ENCODE measurements around the gene TRAF1. TPM values are rescaled to one million over a fixed set of nuclear protein-coding genes. Genes with fewer than 3 reads are reported as not detected.

The TRAF1 gene
- polyA plus RNA-seq, 3 donors, result 4.5 to 8.1 (median 5.6) TPM

GRCh38 chr9:120914953-120915352 lies 11.6 kb downstream of the TRAF1 start:
- no peak for DNase-seq (ENCODE audit: extremely low read depth in 1 of 11, low read depth in 9 of 11, low spot score in 4 of 11)

GRCh38 chr9:120914396-120914795 lies 12.2 kb downstream of the TRAF1 start:
- no peak for DNase-seq (ENCODE audit: extremely low read depth in 1 of 11, low read depth in 9 of 11, low spot score in 4 of 11)

- DNase-seq (ENCODE audit: extremely low read depth in 1 of 11, low read depth in 9 of 11, low spot score in 4 of 11), result no peak
Measured at GRCh38 chr9:120913647-120914264, 12.8 kb downstream of the TRAF1 start.

- peak in 1 of 11 donors; percentile 63 for DNase-seq (ENCODE audit: extremely low read depth in 1 of 11, low read depth in 9 of 11, low spot score in 4 of 11)
Measured at GRCh38 chr9:120912958-120913646, 13.5 kb downstream of the TRAF1 start.

GRCh38 chr9:120911295-120911837 lies 15.2 kb downstream of the TRAF1 start:
- no peak for DNase-seq (ENCODE audit: extremely low read depth in 1 of 11, low read depth in 9 of 11, low spot score in 4 of 11)

GRCh38 chr9:120910643-120911042 lies 16.0 kb downstream of the TRAF1 start:
- DNase-seq (ENCODE audit: extremely low read depth in 1 of 11, low read depth in 9 of 11, low spot score in 4 of 11), result no peak

- DNase-seq (ENCODE audit: extremely low read depth in 1 of 11, low read depth in 9 of 11, low spot score in 4 of 11), result no peak
Measured at GRCh38 chr9:120909904-120910303, 16.7 kb downstream of the TRAF1 start.

- DNase-seq (ENCODE audit: extremely low read depth in 1 of 11, low read depth in 9 of 11, low spot score in 4 of 11), result no peak
Measured at GRCh38 chr9:120905315-120906164, 21.1 kb downstream of the TRAF1 start.

- no peak for DNase-seq (ENCODE audit: extremely low read depth in 1 of 11, low read depth in 9 of 11, low spot score in 4 of 11)
Measured at GRCh38 chr9:120904978-120905301, 21.7 kb downstream of the TRAF1 start.

- no peak for DNase-seq (ENCODE audit: extremely low read depth in 1 of 11, low read depth in 9 of 11, low spot score in 4 of 11)
Measured at GRCh38 chr9:120904061-120904977, 22.3 kb downstream of the TRAF1 start.

- no peak for DNase-seq (ENCODE audit: extremely low read depth in 1 of 11, low read depth in 9 of 11, low spot score in 4 of 11)
Measured at GRCh38 chr9:120902569-120903535, 23.7 kb downstream of the TRAF1 start.

- DNase-seq (ENCODE audit: extremely low read depth in 1 of 11, low read depth in 9 of 11, low spot score in 4 of 11), result no peak
Measured at GRCh38 chr9:120901755-120902568, 24.6 kb downstream of the TRAF1 start.

GRCh38 chr9:120900824-120901223 lies 25.8 kb downstream of the TRAF1 start:
- DNase-seq (ENCODE audit: extremely low read depth in 1 of 11, low read depth in 9 of 11, low spot score in 4 of 11), result no peak

GRCh38 chr9:120899490-120900068 lies 27.0 kb downstream of the TRAF1 start:
- DNase-seq (ENCODE audit: extremely low read depth in 1 of 11, low read depth in 9 of 11, low spot score in 4 of 11), result no peak

- DNase-seq (ENCODE audit: extremely low read depth in 1 of 11, low read depth in 9 of 11, low spot score in 4 of 11), result no peak
Measured at GRCh38 chr9:120898396-120898795, 28.2 kb downstream of the TRAF1 start.

GRCh38 chr9:120895951-120896350 lies 30.6 kb downstream of the TRAF1 start:
- DNase-seq (ENCODE audit: extremely low read depth in 1 of 11, low read depth in 9 of 11, low spot score in 4 of 11), result no peak

All from renal cortex interstitium (tissue), 11 donors.